ENCODE data around the gene CCDC71.
A peak's percentile ranks its signal among the peaks of the same experiment; 100 is the strongest.

Gene CCDC71

GRCh38 chr3:49151610-49152009 is 14.5 kb downstream of the CCDC71 start:
- no peaks in the 10 kb centered on the region for H3K36me3 ChIP-seq (ENCODE audit: insufficient read depth, low read depth, low read length)
- no peaks in the 10 kb centered on the region for H3K9me3 ChIP-seq (ENCODE audit: insufficient read depth, low read depth, low read length)
- H3K9ac ChIP-seq (ENCODE audit: low read depth, low read length), result no peak overlapping the region
- H3K4me1 ChIP-seq (ENCODE audit: insufficient read depth, low read length), result no peaks in the 10 kb centered on the region
- peaks cover 12% of the 10 kb centered on the region for H3K27me3 ChIP-seq (ENCODE audit: insufficient read depth, low read length)
- no peak overlapping the region for H3K4me3 ChIP-seq (ENCODE audit: low read length)
- no peak overlapping the region for H3K27ac ChIP-seq (ENCODE audit: low read length)

GRCh38 chr3:49148159-49148558 is 18.0 kb downstream of the CCDC71 start:
- no peak overlapping the region for H3K4me3 ChIP-seq (ENCODE audit: low read length)
- H3K27me3 ChIP-seq (ENCODE audit: insufficient read depth, low read length), result peaks cover 9% of the 10 kb centered on the region
- H3K4me1 ChIP-seq (ENCODE audit: insufficient read depth, low read length), result no peaks in the 10 kb centered on the region
- H3K36me3 ChIP-seq (ENCODE audit: insufficient read depth, low read depth, low read length), result no peaks in the 10 kb centered on the region
- H3K27ac ChIP-seq (ENCODE audit: low read length), result no peak overlapping the region
- H3K9ac ChIP-seq (ENCODE audit: low read depth, low read length), result no peak overlapping the region
- H3K9me3 ChIP-seq (ENCODE audit: insufficient read depth, low read depth, low read length), result no peaks in the 10 kb centered on the region

- no peak overlapping the region for H3K9ac ChIP-seq (ENCODE audit: low read depth, low read length)
- no peak overlapping the region for H3K4me3 ChIP-seq (ENCODE audit: low read length)
- peaks cover 10% of the 10 kb centered on the region for H3K9me3 ChIP-seq (ENCODE audit: insufficient read depth, low read depth, low read length)
- H3K27ac ChIP-seq (ENCODE audit: low read length), result no peak overlapping the region
- H3K27me3 ChIP-seq (ENCODE audit: insufficient read depth, low read length), result peaks cover 5% of the 10 kb centered on the region
- H3K36me3 ChIP-seq (ENCODE audit: insufficient read depth, low read depth, low read length), result no peaks in the 10 kb centered on the region
- no peaks in the 10 kb centered on the region for H3K4me1 ChIP-seq (ENCODE audit: insufficient read depth, low read length)
Measured at GRCh38 chr3:49140080-49140479, 26.1 kb downstream of the CCDC71 start.

GRCh38 chr3:49135499-49135898 is 30.6 kb downstream of the CCDC71 start:
- 0 out of 2 replicates have a peak, but pooled peaks cover 8% of the 10 kb centered on the region for H3K4me1 ChIP-seq (ENCODE audit: insufficient read depth, low read length)
- no peak overlapping the region for H3K27ac ChIP-seq (ENCODE audit: low read length)
- no peak overlapping the region for H3K4me3 ChIP-seq (ENCODE audit: low read length)
- no peak overlapping the region for H3K9ac ChIP-seq (ENCODE audit: low read depth, low read length)
- H3K27me3 ChIP-seq (ENCODE audit: insufficient read depth, low read length), result peaks cover 5% of the 10 kb centered on the region
- no peaks in the 10 kb centered on the region for H3K9me3 ChIP-seq (ENCODE audit: insufficient read depth, low read depth, low read length)
- H3K36me3 ChIP-seq (ENCODE audit: insufficient read depth, low read depth, low read length), result no peaks in the 10 kb centered on the region

GRCh38 chr3:49134471-49135265 is 31.5 kb downstream of the CCDC71 start:
- Histone ChIP-seq H3K9ac (ENCODE audit: low read depth, low read length) (no peak overlapping the region), H3K4me1 (ENCODE audit: insufficient read depth, low read length) (0 out of 2 replicates have a peak, but pooled peaks cover 8% of the 10 kb centered on the region), H3K36me3 (ENCODE audit: insufficient read depth, low read depth, low read length) (no peaks in the 10 kb centered on the region), H3K9me3 (ENCODE audit: insufficient read depth, low read depth, low read length) (no peaks in the 10 kb centered on the region), H3K27ac (ENCODE audit: low read length) (no peak overlapping the region), H3K27me3 (ENCODE audit: insufficient read depth, low read length) (peaks cover 5% of the 10 kb centered on the region), H3K4me3 (ENCODE audit: low read length) (no peak overlapping the region)

- Histone ChIP-seq H3K9me3 (ENCODE audit: insufficient read depth, low read depth, low read length) (no peaks in the 10 kb centered on the region), H3K4me1 (ENCODE audit: insufficient read depth, low read length) (0 out of 2 replicates have a peak, but pooled peaks cover 8% of the 10 kb centered on the region), H3K9ac (ENCODE audit: low read depth, low read length) (peak overlapping the region; percentile 81), H3K4me3 (ENCODE audit: low read length) (peak overlapping the region; percentile 92), H3K27ac (ENCODE audit: low read length) (no peak overlapping the region), H3K36me3 (ENCODE audit: insufficient read depth, low read depth, low read length) (no peaks in the 10 kb centered on the region), H3K27me3 (ENCODE audit: insufficient read depth, low read length) (peaks cover 4% of the 10 kb centered on the region)
Measured at GRCh38 chr3:49133226-49133951, 32.7 kb downstream of the CCDC71 start.

- H3K36me3 ChIP-seq (ENCODE audit: insufficient read depth, low read depth, low read length), result no peaks in the 10 kb centered on the region
- H3K9me3 ChIP-seq (ENCODE audit: insufficient read depth, low read depth, low read length), result no peaks in the 10 kb centered on the region
- no peaks in the 10 kb centered on the region; the same call in 1 of the 2 replicates for H3K27me3 ChIP-seq (ENCODE audit: insufficient read depth, low read length)
- H3K4me3 ChIP-seq (ENCODE audit: low read length), result peak within 1 kb of the TSS; percentile 92
- peak within 1 kb of the TSS; percentile 39 for H3K27ac ChIP-seq (ENCODE audit: low read length)
- H3K9ac ChIP-seq (ENCODE audit: low read depth, low read length), result peak within 1 kb of the TSS; percentile 81
- 0 out of 2 replicates have a peak, but pooled peaks cover 8% of the 10 kb centered on the region for H3K4me1 ChIP-seq (ENCODE audit: insufficient read depth, low read length)
Measured at GRCh38 chr3:49132437-49133225, 33.5 kb downstream of the CCDC71 start, which contains the start of gene LAMB2. Gene LAMB2, minus strand, starts transcription at chr3:49133050. Its CDS starts 183 bp downstream, at chr3:49132867.

- peak overlapping the region; percentile 92 for H3K4me3 ChIP-seq (ENCODE audit: low read length)
- H3K27me3 ChIP-seq (ENCODE audit: insufficient read depth, low read length), result no peaks in the 10 kb centered on the region
- peak overlapping the region; percentile 81; the same call in 1 of the 2 replicates for H3K9ac ChIP-seq (ENCODE audit: low read depth, low read length)
- no peaks in the 10 kb centered on the region for H3K9me3 ChIP-seq (ENCODE audit: insufficient read depth, low read depth, low read length)
- H3K4me1 ChIP-seq (ENCODE audit: insufficient read depth, low read length), result 0 out of 2 replicates have a peak, but pooled peaks cover 8% of the 10 kb centered on the region
- H3K27ac ChIP-seq (ENCODE audit: low read length), result peak overlapping the region; percentile 39
- no peaks in the 10 kb centered on the region for H3K36me3 ChIP-seq (ENCODE audit: insufficient read depth, low read depth, low read length)
Measured at GRCh38 chr3:49132073-49132436, 34.1 kb downstream of the CCDC71 start.

- Histone ChIP-seq H3K9me3 (ENCODE audit: insufficient read depth, low read depth, low read length) (no peaks in the 10 kb centered on the region), H3K27ac (ENCODE audit: low read length) (no peak overlapping the region), H3K4me1 (ENCODE audit: insufficient read depth, low read length) (0 out of 2 replicates have a peak, but pooled peaks cover 8% of the 10 kb centered on the region), H3K4me3 (ENCODE audit: low read length) (peak overlapping the region; percentile 92), H3K9ac (ENCODE audit: low read depth, low read length) (peak overlapping the region; percentile 81; the same call in 1 of the 2 replicates), H3K27me3 (ENCODE audit: insufficient read depth, low read length) (no peaks in the 10 kb centered on the region), H3K36me3 (ENCODE audit: insufficient read depth, low read depth, low read length) (no peaks in the 10 kb centered on the region)
Measured at GRCh38 chr3:49131576-49131975, 34.6 kb downstream of the CCDC71 start.

GRCh38 chr3:49131040-49131439 is 35.1 kb downstream of the CCDC71 start:
- Histone ChIP-seq H3K27me3 (ENCODE audit: insufficient read depth, low read length) (no peaks in the 10 kb centered on the region), H3K27ac (ENCODE audit: low read length) (no peak overlapping the region), H3K36me3 (ENCODE audit: insufficient read depth, low read depth, low read length) (no peaks in the 10 kb centered on the region), H3K9ac (ENCODE audit: low read depth, low read length) (no peak overlapping the region), H3K9me3 (ENCODE audit: insufficient read depth, low read depth, low read length) (no peaks in the 10 kb centered on the region), H3K4me1 (ENCODE audit: insufficient read depth, low read length) (0 out of 2 replicates have a peak, but pooled peaks cover 8% of the 10 kb centered on the region), H3K4me3 (ENCODE audit: low read length) (no peak overlapping the region)

- peaks cover 25% of the 10 kb centered on the region for H3K36me3 ChIP-seq (ENCODE audit: insufficient read depth, low read depth, low read length)
Measured at GRCh38 chr3:49124991-49125670, 41.0 kb downstream of the CCDC71 start.

More at GRCh38 chr3:49124991-49125670, 41.0 kb downstream of the CCDC71 start:
- Histone ChIP-seq H3K4me1 (ENCODE audit: insufficient read depth, low read length) (no peaks in the 10 kb centered on the region), H3K9ac (ENCODE audit: low read depth, low read length) (no peak overlapping the region), H3K27ac (ENCODE audit: low read length) (no peak overlapping the region), H3K4me3 (ENCODE audit: low read length) (no peak overlapping the region), H3K27me3 (ENCODE audit: insufficient read depth, low read length) (no peaks in the 10 kb centered on the region), H3K9me3 (ENCODE audit: insufficient read depth, low read depth, low read length) (no peaks in the 10 kb centered on the region)
